K562 (cell line): ENCODE results near the gene P2RX5. TPM values are rescaled to one million over a fixed set of nuclear protein-coding genes. Genes with fewer than 3 reads are reported as not detected.
A peak's percentile ranks its signal among the peaks of the same experiment; 100 is the strongest.

Experiments used
- ATAC-seq: fragments of 200-7000 bp; cut with Tn5 transposase; 3 replicates; pipeline ENCODE4 v1.9.1; 2020; ENCODE audit warnings: moderate library complexity
- BruUV-seq: library from RNA; stranded (reverse); fragments of 400-500 nt; replicated peaks from 2 replicates; lab custom pipeline; 2021; lab: Mats Ljungman, UMichigan
- CTCF ChIA-PET: fragments of 300-600 bp; formaldehyde crosslinking; extraction: SDS; loops from one replicate; lab custom pipeline; 2021; ENCODE audit warnings: low intra/inter-chr PET ratio; lab: Yijun Ruan, JAX
- POLR2A ChIA-PET: fragments of 300-600, 350-650 bp; sonication (Branson Sonifier 250); formaldehyde crosslinking; extraction: SDS; loops from one replicate; lab custom pipeline; 2021; ENCODE audit warnings: antibody characterized with exemption, inconsistent platforms; lab: Yijun Ruan, JAX
- DNase-seq, 4 experiments: peaks; one replicate each; pipeline versions ENCODE4 v3.0.0 to v3.0.0-alpha.2; 2011 to 2018; ENCODE audit warnings: low spot score in 3 of 4, mixed read lengths in 3 of 4; ENCODE audit errors: extremely low read depth in 1 of 4
- FAIRE-seq: peaks from 2 replicates; lab custom pipeline; 2011; peaks lifted over from hg19 to GRCh38; lab: Jason Lieb, UNC
- H2AFZ ChIP-seq: 2 replicates; pipeline ENCODE4 v1.6.0; 2011; ENCODE audit warnings: low read depth, low read length, control low read depth, inconsistent platforms
- H3K27ac ChIP-seq: fragments of 200-600 bp; 3 replicates; pipeline ENCODE4 v1.8.0; 2011; ENCODE audit warnings: low read depth, mild to moderate bottlenecking, control low read depth, inconsistent platforms, low read length, moderate library complexity, mixed read lengths; ENCODE audit errors: extremely low read depth
- H3K27me3 ChIP-seq, 2 experiments: fragments of 300-600 bp in 1 of 2; 2 replicates in 1 of 2; 3 replicates in 1 of 2; pipeline versions ENCODE4 v1.6.0 to v1.8.0; 2011; ENCODE audit warnings: inconsistent platforms in 2 of 2, low read length in 2 of 2, mild to moderate bottlenecking in 1 of 2, mixed read lengths in 1 of 2, moderate library complexity in 1 of 2; ENCODE audit not compliant: control insufficient read depth in 2 of 2, insufficient read depth in 2 of 2
- H3K36me3 ChIP-seq: fragments of 300-600 bp; 3 replicates; pipeline ENCODE4 v1.8.0; 2011; ENCODE audit warnings: mild to moderate bottlenecking, low read length, inconsistent platforms; ENCODE audit not compliant: control insufficient read depth, insufficient read depth
- H3K4me1 ChIP-seq, 2 experiments: fragments of 200-600 bp in 1 of 2; replicated peaks in 1 of 2; 2 replicates in 1 of 2; 3 replicates in 1 of 2; pipeline versions ENCODE4 v1.5.1 to v1.8.0; 2011; ENCODE audit warnings: inconsistent platforms in 2 of 2, low read length in 2 of 2, mild to moderate bottlenecking in 1 of 2, mixed read lengths in 1 of 2, moderate library complexity in 1 of 2; ENCODE audit not compliant: control insufficient read depth in 2 of 2, insufficient read depth in 2 of 2
- H3K4me2 ChIP-seq: 2 replicates; pipeline ENCODE4 v1.6.1; 2011; ENCODE audit warnings: low read length, control low read depth, inconsistent platforms, mixed read lengths; ENCODE audit not compliant: insufficient read depth
- H3K4me3 ChIP-seq: fragments of 200-600 bp; sonication (generic), shearing (Covaris generic); 2 replicates; pipeline ENCODE4 v1.5.1; 2016; ENCODE audit warnings: control low read depth, inconsistent platforms
- H3K79me2 ChIP-seq: fragments of 200-600 bp; 3 replicates; pipeline ENCODE4 v1.8.0; 2011; ENCODE audit warnings: low read length, inconsistent platforms; ENCODE audit not compliant: control insufficient read depth, insufficient read depth
- H3K9ac ChIP-seq, 2 experiments: 2 replicates each; pipeline versions ENCODE4 v1.6.0 to v1.6.1; 2011; ENCODE audit warnings: low read depth in 2 of 2, low read length in 2 of 2, control low read depth in 1 of 2, inconsistent platforms in 1 of 2, mild to moderate bottlenecking in 1 of 2, mixed read lengths in 1 of 2; ENCODE audit not compliant: insufficient read depth in 1 of 2
- H3K9me1 ChIP-seq: one replicate; pipeline ENCODE4 v1.6.0; 2011; ENCODE audit warnings: inconsistent platforms, mild to moderate bottlenecking, low read length, moderate library complexity; ENCODE audit not compliant: control insufficient read depth, insufficient read depth
- H3K9me3 ChIP-seq: replicated peaks from 2 replicates; pipeline ENCODE4 v1.5.1; 2011; ENCODE audit warnings: low read depth, low read length, inconsistent platforms; ENCODE audit not compliant: control insufficient read depth, insufficient read depth
- H4K20me1 ChIP-seq: replicated peaks from 2 replicates; pipeline ENCODE4 v1.6.1; 2011; ENCODE audit warnings: low read length, inconsistent platforms, mixed read lengths; ENCODE audit not compliant: control insufficient read depth, insufficient read depth
- CEBPB ChIP-seq: fragments of 450-650 bp; IDR thresholded peaks from 2 replicates; pipeline ENCODE4 v1.6.1; 2016; ENCODE audit warnings: missing genetic modification characterization, missing compliant biosample characterization
- CREBBP ChIP-seq: IDR thresholded peaks from one replicate; pipeline ENCODE4 v1.6.1; 2012; ENCODE audit warnings: low read depth, mild to moderate bottlenecking, control low read depth, inconsistent platforms, low read length
- ELF2 ChIP-seq: fragments of 250-450 bp; sonication (Bioruptor Pico); IDR thresholded peaks from 2 replicates; pipeline ENCODE4 v1.5.0; 2021; ENCODE audit warnings: mild to moderate bottlenecking
- KAT8 ChIP-seq: fragments of 450-650 bp; IDR thresholded peaks from 2 replicates; pipeline ENCODE4 v1.6.1; 2016; ENCODE audit warnings: low read depth, mild to moderate bottlenecking
- MTA1 ChIP-seq: fragments of 450-650 bp; IDR thresholded peaks from 2 replicates; pipeline ENCODE4 v1.6.1; 2017; ENCODE audit warnings: borderline replicate concordance
- MTA2 ChIP-seq: fragments of 450-650 bp; IDR thresholded peaks from 2 replicates; pipeline ENCODE4 v1.6.1; 2016; ENCODE audit warnings: low read depth
- NCOA4 ChIP-seq: fragments of 450-650 bp; IDR thresholded peaks from 2 replicates; pipeline ENCODE4 v1.6.1; 2018; ENCODE audit warnings: mild to moderate bottlenecking; ENCODE audit not compliant: partially characterized antibody
- POLR2H ChIP-seq: IDR thresholded peaks from 2 replicates; pipeline ENCODE4 v1.6.1; 2016; ENCODE audit warnings: missing genetic modification characterization, low read depth, mild to moderate bottlenecking, control low read depth, missing compliant biosample characterization, moderate library complexity
- PPARD ChIP-seq: fragments of 250-450 bp; sonication (Bioruptor Pico); IDR thresholded peaks from 2 replicates; pipeline ENCODE4 v1.8.0; 2022; ENCODE audit warnings: inconsistent platforms, mild to moderate bottlenecking, moderate library complexity
- SAFB2 ChIP-seq: fragments of 200-400 bp; formaldehyde crosslinking; IDR thresholded peaks from 2 replicates; pipeline ENCODE4 v1.6.1; 2018; ENCODE audit warnings: borderline replicate concordance, low read length, low read depth, moderate library complexity; ENCODE audit not compliant: severe bottlenecking
- SAP30 ChIP-seq: fragments of 200-600 bp; sonication (generic); IDR thresholded peaks from 2 replicates; pipeline ENCODE4 v1.6.1; 2012; ENCODE audit warnings: borderline replicate concordance, low read depth, mild to moderate bottlenecking, moderate library complexity, low read length, control low read depth, inconsistent platforms; ENCODE audit not compliant: insufficient read depth, poor library complexity, severe bottlenecking
- WGBS: fragments of 100-300 bp; shearing (Covaris generic); methylation state at CpG from one replicate; pipeline ENCODE4 v1.1.6; 2016; ENCODE audit warnings: low coverage, mixed read lengths; ENCODE audit not compliant: insufficient coverage; ENCODE audit errors: missing lambda C conversion rate; 5-methylcytosine and 5-hydroxymethylcytosine counted together
- in situ Hi-C: fragments of 300-500 bp; cut with MboI; formaldehyde crosslinking; loops from 4 replicates; pipeline ENCODE4 v1.15.0; 2018; ENCODE audit warnings: inconsistent platforms, mixed read lengths
- intact Hi-C: fragments of 100-400 bp; cut with micrococcal nuclease; formaldehyde crosslinking; loops from 2 replicates; pipeline ENCODE4 v1.14.2; 2022
- polyA plus RNA-seq, 8 experiments: library from polyadenylated mRNA; depleted of rRNA in 4 of 8; stranded (reverse) in 5 of 8; unstranded in 3 of 8; fragments of >200 nt; fragmentation: Nextera tagmentation in 2 of 8; fragmentation: Illumina TruSeq in 1 of 8; extraction: Ambion mirVana in 2 of 8; extraction: Trizol in 1 of 8; gene quantifications; 2 replicates each; pipeline versions ENCODE4 v1.2.1 to v1.2.3, GENCODE V29; 2011 to 2014; ENCODE audit warnings: inconsistent platforms in 1 of 8, missing spikeins in 1 of 8
- total RNA-seq, 7 experiments: library from RNA; depleted of rRNA in 6 of 7; stranded (reverse); fragments of >200 nt in 6 of 7; fragmentation: Illumina TruSeq in 2 of 7; extraction: Trizol in 2 of 7; gene quantifications; 2 replicates each; pipeline versions ENCODE4 v1.2.1 to v1.2.3, GENCODE V29; 2011 to 2021; ENCODE audit warnings: low replicate concordance in 1 of 7
- TF ChIP-seq, protein P1 (sequence below): sonication (generic); formaldehyde crosslinking; IDR thresholded peaks from 2 replicates; pipeline ENCODE4 v1.8.0; 2022; ENCODE audit warnings: mild to moderate bottlenecking, missing genetic modification reagents
- TF ChIP-seq, protein P2 (sequence below): sonication (generic); formaldehyde crosslinking; IDR thresholded peaks from 2 replicates; pipeline ENCODE4 v1.8.1; 2022; ENCODE audit warnings: missing genetic modification reagents
- TF ChIP-seq, protein P3 (sequence below): IDR thresholded peaks from 3 replicates; pipeline ENCODE4 v1.6.1; 2011; ENCODE audit warnings: borderline replicate concordance, mild to moderate bottlenecking; ENCODE audit not compliant: insufficient read length, insufficient read depth
- TF ChIP-seq, protein P4 (sequence below): fragments of 250-450 bp; sonication (Bioruptor Pico); IDR thresholded peaks from 2 replicates; pipeline ENCODE4 v1.5.0; 2021

Gene P2RX5
- total and polyA plus RNA-seq, 9 of the 15 experiments (the other 6 are each of a cell fraction or from before 2014, with no cell fraction given): 0.31 to 4.0 (median 1.3) TPM

DNA sequence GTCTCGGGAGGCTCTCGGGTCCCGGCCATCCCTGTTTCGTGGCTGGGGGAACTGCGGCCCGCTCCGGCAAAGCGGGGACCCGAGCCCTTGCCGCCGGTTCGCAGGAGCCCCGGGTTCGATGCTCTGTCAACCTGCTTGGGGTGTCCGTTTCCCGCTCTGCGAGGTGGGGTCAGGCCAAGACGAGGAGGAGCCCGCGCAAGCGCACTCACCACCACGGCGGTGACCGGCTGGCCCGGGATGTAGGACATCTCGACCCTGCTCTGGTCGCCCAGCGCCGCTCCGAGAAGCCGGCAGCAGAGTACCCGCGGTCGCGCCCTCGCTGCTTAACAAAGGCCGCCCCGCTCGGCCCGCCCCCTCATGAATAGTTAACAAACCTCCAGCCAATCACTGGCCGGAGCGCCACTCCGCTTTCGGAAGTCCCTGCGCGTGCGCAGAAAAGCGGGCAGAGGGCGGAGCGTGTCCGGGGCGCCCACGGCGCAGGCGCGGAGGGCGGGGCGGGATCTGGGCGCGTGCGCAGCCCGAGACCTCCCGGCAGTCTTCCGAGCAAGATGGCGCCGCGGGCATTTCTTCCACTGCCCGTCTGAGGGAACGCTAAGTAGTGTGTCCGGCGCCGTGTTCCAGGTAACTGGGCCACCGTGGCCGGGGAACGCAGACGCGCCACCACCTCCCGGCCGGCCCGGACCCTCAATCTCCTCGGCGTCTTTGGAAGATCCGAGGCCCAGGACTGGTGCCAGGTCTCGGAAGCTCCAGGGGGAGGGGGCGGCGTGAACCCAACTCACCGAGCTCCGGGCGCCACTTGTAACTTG, 27.5 kb downstream of the P2RX5 start, which contains the start of the genes EMC6 and TAX1BP3:
Gene EMC6 (plus strand): TSS at position 534 of the 806 bp plus-strand sequence. CDS start 335 bp downstream, outside the sequence.
Gene TAX1BP3 (minus strand): TSS at position 300 of the 806 bp plus-strand sequence. CDS start 52 bp downstream, at position 248.
- ATAC-seq: peak; percentile 96
- no TSS peak for BruUV-seq
- intact Hi-C loops (no loop called here), in situ Hi-C loops (no loop called here)
- Histone ChIP-seq H3K79me2 (peaks cover 20% of the 10 kb centered on the region), H3K9me1 (peaks cover 6% of the 10 kb centered on the region), H3K9me3 (no peaks in the 10 kb centered on the region), H3K9ac (peak within 1 kb of the TSS; percentile 82 to 99), H3K4me3 (peak within 1 kb of the TSS; percentile 87), H2AFZ (peak within 1 kb of the TSS; percentile 84), H3K4me1 (peaks cover 6 to 31% of the 10 kb centered on the region in 2 experiments; a peak in 4 of 5 replicates), H3K27ac (peak within 1 kb of the TSS; percentile 79), H3K4me2 (peak within 1 kb of the TSS; percentile 82), H3K36me3 (peaks cover 7% of the 10 kb centered on the region; the same call in 2 of the 3 replicates), H3K27me3 (no peaks in the 10 kb centered on the region; a peak in 1 of 5 replicates), H4K20me1 (0 out of 2 replicates have a peak, but pooled peaks cover 16% of the 10 kb centered on the region)
- CTCF ChIA-PET: no interaction called here
- POLR2A ChIA-PET: interaction anchor here (0.6 to 0.8 kb wide), 4 partner anchors 9 to 51 kb away, joined by 3 to 4 read pairs (median 3); no protein-coding TSS in a partner anchor
- DNase-seq: peak; percentile 95 to 98 (median 97)
- peak; percentile 94 for FAIRE-seq
- under 1% methylated on average over 40 of the region's 89 CpGs for WGBS
- TF ChIP-seq ELF2 (CRISPR knock-in tag) (no peak), MTA1 (no peak), CREBBP (no peak), POLR2H (tag) (peak; percentile 72; the same call in 1 of the 2 replicates), KAT8 (no peak), MTA2 (no peak), CEBPB (tag) (no peak), PPARD (CRISPR knock-in tag) (no peak), SAP30 (peak; percentile 49), NCOA4 (no peak), SAFB2 (no peak)
- TF ChIP-seq, protein P1, sequence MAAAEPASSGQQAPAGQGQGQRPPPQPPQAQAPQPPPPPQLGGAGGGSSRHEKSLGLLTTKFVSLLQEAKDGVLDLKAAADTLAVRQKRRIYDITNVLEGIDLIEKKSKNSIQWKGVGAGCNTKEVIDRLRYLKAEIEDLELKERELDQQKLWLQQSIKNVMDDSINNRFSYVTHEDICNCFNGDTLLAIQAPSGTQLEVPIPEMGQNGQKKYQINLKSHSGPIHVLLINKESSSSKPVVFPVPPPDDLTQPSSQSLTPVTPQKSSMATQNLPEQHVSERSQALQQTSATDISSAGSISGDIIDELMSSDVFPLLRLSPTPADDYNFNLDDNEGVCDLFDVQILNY: no peak
- TF ChIP-seq, protein P2, sequence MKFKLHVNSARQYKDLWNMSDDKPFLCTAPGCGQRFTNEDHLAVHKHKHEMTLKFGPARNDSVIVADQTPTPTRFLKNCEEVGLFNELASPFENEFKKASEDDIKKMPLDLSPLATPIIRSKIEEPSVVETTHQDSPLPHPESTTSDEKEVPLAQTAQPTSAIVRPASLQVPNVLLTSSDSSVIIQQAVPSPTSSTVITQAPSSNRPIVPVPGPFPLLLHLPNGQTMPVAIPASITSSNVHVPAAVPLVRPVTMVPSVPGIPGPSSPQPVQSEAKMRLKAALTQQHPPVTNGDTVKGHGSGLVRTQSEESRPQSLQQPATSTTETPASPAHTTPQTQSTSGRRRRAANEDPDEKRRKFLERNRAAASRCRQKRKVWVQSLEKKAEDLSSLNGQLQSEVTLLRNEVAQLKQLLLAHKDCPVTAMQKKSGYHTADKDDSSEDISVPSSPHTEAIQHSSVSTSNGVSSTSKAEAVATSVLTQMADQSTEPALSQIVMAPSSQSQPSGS (CRISPR knock-in tag): no peak
- TF ChIP-seq, protein P3, sequence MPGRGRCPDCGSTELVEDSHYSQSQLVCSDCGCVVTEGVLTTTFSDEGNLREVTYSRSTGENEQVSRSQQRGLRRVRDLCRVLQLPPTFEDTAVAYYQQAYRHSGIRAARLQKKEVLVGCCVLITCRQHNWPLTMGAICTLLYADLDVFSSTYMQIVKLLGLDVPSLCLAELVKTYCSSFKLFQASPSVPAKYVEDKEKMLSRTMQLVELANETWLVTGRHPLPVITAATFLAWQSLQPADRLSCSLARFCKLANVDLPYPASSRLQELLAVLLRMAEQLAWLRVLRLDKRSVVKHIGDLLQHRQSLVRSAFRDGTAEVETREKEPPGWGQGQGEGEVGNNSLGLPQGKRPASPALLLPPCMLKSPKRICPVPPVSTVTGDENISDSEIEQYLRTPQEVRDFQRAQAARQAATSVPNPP: no peak
- TF ChIP-seq, protein P4, sequence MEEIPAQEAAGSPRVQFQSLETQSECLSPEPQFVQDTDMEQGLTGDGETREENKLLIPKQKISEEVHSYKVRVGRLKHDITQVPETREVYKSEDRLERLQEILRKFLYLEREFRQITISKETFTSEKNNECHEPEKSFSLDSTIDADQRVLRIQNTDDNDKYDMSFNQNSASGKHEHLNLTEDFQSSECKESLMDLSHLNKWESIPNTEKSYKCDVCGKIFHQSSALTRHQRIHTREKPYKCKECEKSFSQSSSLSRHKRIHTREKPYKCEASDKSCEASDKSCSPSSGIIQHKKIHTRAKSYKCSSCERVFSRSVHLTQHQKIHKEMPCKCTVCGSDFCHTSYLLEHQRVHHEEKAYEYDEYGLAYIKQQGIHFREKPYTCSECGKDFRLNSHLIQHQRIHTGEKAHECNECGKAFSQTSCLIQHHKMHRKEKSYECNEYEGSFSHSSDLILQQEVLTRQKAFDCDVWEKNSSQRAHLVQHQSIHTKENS: no peak
